H9 (cell line): Measurements from ENCODE around the gene GABBR2. TPM values are rescaled to one million over a fixed set of nuclear protein-coding genes. Genes with fewer than 3 reads are reported as not detected.

Experiments used
- DNase-seq: peaks from one replicate; pipeline ENCODE4 v3.0.0-alpha.2; 2017
- H2AFZ ChIP-seq: one replicate; pipeline ENCODE4 v1.6.1; 2013; ENCODE audit warnings: mild to moderate bottlenecking, low read length, control low read depth, moderate library complexity
- H2AK5ac ChIP-seq: 2 replicates; pipeline ENCODE4 v1.6.1; 2013; ENCODE audit warnings: low read length, control low read depth, mixed read lengths; ENCODE audit not compliant: insufficient read length
- H2BK120ac ChIP-seq: one replicate; pipeline ENCODE4 v1.6.1; 2013; ENCODE audit warnings: low read depth, mild to moderate bottlenecking, low read length, control low read depth, inconsistent platforms; ENCODE audit not compliant: poor library complexity, severe bottlenecking
- H2BK12ac ChIP-seq: 2 replicates; pipeline ENCODE4 v1.6.1; 2013; ENCODE audit warnings: low read length, control low read depth, mixed read lengths, low read depth; ENCODE audit not compliant: insufficient read length
- H2BK15ac ChIP-seq: 2 replicates; pipeline ENCODE4 v1.6.1; 2013; ENCODE audit warnings: low read depth, low read length, control low read depth
- H2BK20ac ChIP-seq: one replicate; pipeline ENCODE4 v1.6.1; 2013; ENCODE audit warnings: low read depth, mild to moderate bottlenecking, low read length, control low read depth, inconsistent platforms; ENCODE audit not compliant: poor library complexity, severe bottlenecking
- H2BK5ac ChIP-seq: 2 replicates; pipeline ENCODE4 v1.6.1; 2013; ENCODE audit warnings: low read length, control low read depth, mixed read lengths; ENCODE audit not compliant: insufficient read length
- H3K14ac ChIP-seq: 2 replicates; pipeline ENCODE4 v1.6.1; 2013; ENCODE audit warnings: low read length, control low read depth; ENCODE audit not compliant: insufficient read depth
- H3K18ac ChIP-seq: 2 replicates; pipeline ENCODE4 v1.6.1; 2013; ENCODE audit warnings: low read depth, mild to moderate bottlenecking, mixed read lengths, low read length, control low read depth; ENCODE audit not compliant: insufficient read length
- H3K23ac ChIP-seq: 2 replicates; pipeline ENCODE4 v1.6.1; 2013; ENCODE audit warnings: low read length, control low read depth, mixed read lengths, low read depth; ENCODE audit not compliant: insufficient read length
- H3K23me2 ChIP-seq: 2 replicates; pipeline ENCODE4 v1.6.1; 2013; ENCODE audit warnings: low read depth, mild to moderate bottlenecking, mixed read lengths, low read length, control low read depth; ENCODE audit not compliant: insufficient read length, poor library complexity, severe bottlenecking
- H3K27ac ChIP-seq: 2 replicates; pipeline ENCODE4 v1.5.1; 2013; ENCODE audit warnings: low read length, control low read depth, mixed read lengths, low read depth; ENCODE audit not compliant: insufficient read length
- H3K27me3 ChIP-seq: 2 replicates; pipeline ENCODE4 v1.6.1; 2013; ENCODE audit warnings: low read length, control low read depth, inconsistent platforms; ENCODE audit not compliant: insufficient read depth
- H3K4ac ChIP-seq: 2 replicates; pipeline ENCODE4 v1.6.1; 2013; ENCODE audit warnings: low read depth, mild to moderate bottlenecking, control low read depth, inconsistent platforms, low read length, moderate library complexity
- H3K4me1 ChIP-seq: 2 replicates; pipeline ENCODE4 v1.6.1; 2013; ENCODE audit warnings: low read length, control low read depth, inconsistent platforms; ENCODE audit not compliant: insufficient read depth
- H3K4me2 ChIP-seq: 2 replicates; pipeline ENCODE4 v1.6.1; 2013; ENCODE audit warnings: low read length, control low read depth, mixed read lengths; ENCODE audit not compliant: insufficient read length, insufficient read depth
- H3K56ac ChIP-seq: 2 replicates; pipeline ENCODE4 v1.6.1; 2013; ENCODE audit warnings: low read depth, mild to moderate bottlenecking, mixed read lengths, low read length, control low read depth; ENCODE audit not compliant: insufficient read length
- H3K79me1 ChIP-seq: 2 replicates; pipeline ENCODE4 v1.6.1; 2013; ENCODE audit warnings: low read depth, mild to moderate bottlenecking, moderate library complexity, low read length, control low read depth, inconsistent platforms; ENCODE audit not compliant: insufficient read depth, poor library complexity, severe bottlenecking
- H3K79me2 ChIP-seq: 2 replicates; pipeline ENCODE4 v1.6.1; 2013; ENCODE audit warnings: low read length, control low read depth, inconsistent platforms; ENCODE audit not compliant: insufficient read depth
- H3K9ac ChIP-seq: 2 replicates; pipeline ENCODE4 v1.6.1; 2013; ENCODE audit warnings: low read length, control low read depth, mixed read lengths; ENCODE audit not compliant: insufficient read length; ENCODE audit errors: extremely low read depth
- H3K9me3 ChIP-seq: one replicate; pipeline ENCODE4 v1.6.1; 2013; ENCODE audit warnings: low read depth, low read length, inconsistent platforms; ENCODE audit not compliant: control insufficient read depth
- H3T11ph ChIP-seq: one replicate; pipeline ENCODE4 v1.6.1; 2013; ENCODE audit warnings: mild to moderate bottlenecking, low read length, control low read depth, inconsistent platforms
- H4K20me1 ChIP-seq: one replicate; pipeline ENCODE4 v1.6.1; 2013; ENCODE audit not compliant: control insufficient read depth, insufficient read length, insufficient read depth
- H4K5ac ChIP-seq: 2 replicates; pipeline ENCODE4 v1.6.1; 2013; ENCODE audit warnings: low read depth, mild to moderate bottlenecking, mixed read lengths, low read length, control low read depth; ENCODE audit not compliant: insufficient read length
- H4K8ac ChIP-seq: replicated peaks from 2 replicates; pipeline ENCODE4 v1.6.1; 2013; ENCODE audit warnings: low read length, control low read depth, mixed read lengths, low read depth; ENCODE audit not compliant: insufficient read length
- H4K91ac ChIP-seq: 2 replicates; pipeline ENCODE4 v1.6.1; 2013; ENCODE audit warnings: low read depth, mild to moderate bottlenecking, moderate library complexity, mixed read lengths, low read length, control low read depth; ENCODE audit not compliant: insufficient read length
- H3K27ac Mint-ChIP-seq, 3 experiments: 2 replicates in 2 of 3; 3 replicates in 1 of 3; pipeline ENCODE4 v1.8.0; 2020 to 2021; ENCODE audit warnings: mixed read lengths in 3 of 3, mild to moderate bottlenecking in 1 of 3, moderate library complexity in 1 of 3
- H3K27me3 Mint-ChIP-seq: 2 replicates; pipeline ENCODE4 v1.8.0; 2021; ENCODE audit warnings: low read depth, mild to moderate bottlenecking, moderate library complexity, mixed read lengths
- H3K36me3 Mint-ChIP-seq, 3 experiments: 2 replicates in 2 of 3; 3 replicates in 1 of 3; pipeline ENCODE4 v1.8.0; 2020 to 2021; ENCODE audit warnings: low read depth in 3 of 3, mixed read lengths in 3 of 3; ENCODE audit not compliant: insufficient read depth in 1 of 3
- H3K4me1 Mint-ChIP-seq, 2 experiments: 2 replicates each; pipeline ENCODE4 v1.8.0; 2020; ENCODE audit warnings: mixed read lengths in 2 of 2
- H3K4me3 Mint-ChIP-seq, 2 experiments: 2 replicates in 1 of 2; 3 replicates in 1 of 2; pipeline ENCODE4 v1.8.0; 2020 to 2021; ENCODE audit warnings: mild to moderate bottlenecking in 2 of 2, mixed read lengths in 2 of 2, moderate library complexity in 1 of 2
- H3K9me3 Mint-ChIP-seq, 2 experiments: 2 replicates in 1 of 2; 3 replicates in 1 of 2; pipeline ENCODE4 v1.8.0; 2020; ENCODE audit warnings: mild to moderate bottlenecking in 2 of 2, mixed read lengths in 2 of 2, moderate library complexity in 1 of 2
- WGBS: extraction: QIAGEN DNeasy Blood & Tissue Kit; methylation state at CpG from one replicate; pipeline ENCODE4 v1.1.7; 2013; ENCODE audit warnings: missing lambda C conversion rate, low lambda C conversion rate, mixed read lengths; ENCODE audit not compliant: insufficient read length; ENCODE audit errors: extremely low coverage; 5-methylcytosine and 5-hydroxymethylcytosine counted together
- total RNA-seq: library from RNA; stranded (reverse); gene quantifications from 2 replicates; pipeline ENCODE4 v1.2.1, GENCODE V29; 2021
- TF ChIP-seq, protein P1 (sequence below): fragments of 200-600 bp; sonication (generic); conservative IDR thresholded peaks from 3 replicates; pipeline ENCODE4 v1.8.0; 2021; ENCODE audit warnings: antibody characterized with exemption, mild to moderate bottlenecking

The GABBR2 gene
- total RNA-seq, 1 experiment from 2014 or later = 0.66 TPM

DNA sequence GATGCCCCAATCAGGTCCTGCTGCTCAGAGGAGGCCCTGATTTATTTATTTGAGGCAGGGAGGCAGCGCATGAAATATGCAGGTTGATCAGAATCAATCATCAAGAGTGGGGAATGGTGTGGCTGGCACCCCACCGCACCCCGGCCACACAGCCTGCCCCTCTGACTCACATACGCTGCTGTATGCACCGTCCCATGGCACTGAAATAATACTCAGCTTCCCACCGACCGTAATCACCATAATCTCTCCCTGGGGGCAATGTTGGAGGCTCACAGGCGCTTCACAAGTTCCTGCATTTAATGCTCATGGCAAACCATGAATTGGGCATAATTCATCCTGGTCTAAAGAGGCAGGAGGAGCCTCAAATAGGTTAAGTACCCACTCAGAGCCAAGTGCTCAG lies 312.1 kb downstream of the GABBR2 start:
- no peak overlapping the region for H2BK20ac ChIP-seq
- no peak overlapping the region for H2BK120ac ChIP-seq
- no peak overlapping the region for H3K4me2 ChIP-seq
- Mint-ChIP-seq H3K27ac (no peak overlapping the region), H3K4me3 (no peak overlapping the region), H3K27me3 (peaks cover 7% of the 10 kb centered on the region), H3K4me1 (peaks cover 6 to 17% of the 10 kb centered on the region in 2 experiments; a peak in 3 of 4 replicates), H3K9me3 (no peaks in the 10 kb centered on the region; a peak in 1 of 5 replicates), H3K36me3 (no peaks in the 10 kb centered on the region)
- no peaks in the 10 kb centered on the region for H3K4me1 ChIP-seq
- no peaks in the 10 kb centered on the region for H4K20me1 ChIP-seq
- H3K4ac ChIP-seq = no peak overlapping the region
- H3K9me3 ChIP-seq = no peaks in the 10 kb centered on the region
- no peak overlapping the region for H3K9ac ChIP-seq
- H3K18ac ChIP-seq = no peak overlapping the region
- no peaks in the 10 kb centered on the region for H3K79me2 ChIP-seq
- no CpG with 5 or more reads among the region's 8 CpGs for WGBS
- no peak overlapping the region for H4K5ac ChIP-seq
- no peaks in the 10 kb centered on the region for H3K79me1 ChIP-seq
- no peak overlapping the region for H4K8ac ChIP-seq
- H2AK5ac ChIP-seq = no peak overlapping the region
- TF ChIP-seq, protein P1, sequence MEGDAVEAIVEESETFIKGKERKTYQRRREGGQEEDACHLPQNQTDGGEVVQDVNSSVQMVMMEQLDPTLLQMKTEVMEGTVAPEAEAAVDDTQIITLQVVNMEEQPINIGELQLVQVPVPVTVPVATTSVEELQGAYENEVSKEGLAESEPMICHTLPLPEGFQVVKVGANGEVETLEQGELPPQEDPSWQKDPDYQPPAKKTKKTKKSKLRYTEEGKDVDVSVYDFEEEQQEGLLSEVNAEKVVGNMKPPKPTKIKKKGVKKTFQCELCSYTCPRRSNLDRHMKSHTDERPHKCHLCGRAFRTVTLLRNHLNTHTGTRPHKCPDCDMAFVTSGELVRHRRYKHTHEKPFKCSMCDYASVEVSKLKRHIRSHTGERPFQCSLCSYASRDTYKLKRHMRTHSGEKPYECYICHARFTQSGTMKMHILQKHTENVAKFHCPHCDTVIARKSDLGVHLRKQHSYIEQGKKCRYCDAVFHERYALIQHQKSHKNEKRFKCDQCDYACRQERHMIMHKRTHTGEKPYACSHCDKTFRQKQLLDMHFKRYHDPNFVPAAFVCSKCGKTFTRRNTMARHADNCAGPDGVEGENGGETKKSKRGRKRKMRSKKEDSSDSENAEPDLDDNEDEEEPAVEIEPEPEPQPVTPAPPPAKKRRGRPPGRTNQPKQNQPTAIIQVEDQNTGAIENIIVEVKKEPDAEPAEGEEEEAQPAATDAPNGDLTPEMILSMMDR = no peak
- H3K27ac ChIP-seq = no peak overlapping the region
- H3K27me3 ChIP-seq = no peaks in the 10 kb centered on the region
- no peak overlapping the region for H2AFZ ChIP-seq
- H2BK15ac ChIP-seq = no peak overlapping the region
- no peak overlapping the region for H2BK12ac ChIP-seq
- no peak overlapping the region; the same call in 1 of the 2 replicates for H3K14ac ChIP-seq
- no peak overlapping the region for H3K56ac ChIP-seq
- no peak overlapping the region for H3T11ph ChIP-seq
- H4K91ac ChIP-seq = no peak overlapping the region
- no peaks in the 10 kb centered on the region for H3K23me2 ChIP-seq
- H2BK5ac ChIP-seq = no peak overlapping the region
- no peak for DNase-seq
- H3K23ac ChIP-seq = no peak overlapping the region
